CD4-positive, CD25-positive, alpha-beta regulatory T cell (primary cell): ENCODE results near the gene SMIM45.
A peak's percentile ranks its signal among the peaks of the same experiment; 100 is the strongest.

ENCODE experiments used
- ATAC-seq, 2 donors: fragments of 150-1000 bp; cut with Tn5 transposase; one replicate each; pipeline ENCODE4 v1.10.0; 2021; ENCODE audit warnings: low read depth in 2 of 2, moderate number of reproducible peaks in 2 of 2, moderate library complexity in 1 of 2
- DNase-seq, 3 donors: peaks; one replicate each; pipeline versions ENCODE4 v3.0.0 to v3.0.0-alpha.2; 2012 to 2022; ENCODE audit warnings: mixed read lengths in 1 of 3
- H3K27ac ChIP-seq: one replicate; pipeline ENCODE4 v1.7.0; 2013; ENCODE audit warnings: mild to moderate bottlenecking, low read length; ENCODE audit not compliant: insufficient read depth, poor library complexity, severe bottlenecking
- H3K27me3 ChIP-seq: one replicate; pipeline ENCODE4 v1.7.0; 2013; ENCODE audit warnings: low read length; ENCODE audit not compliant: control insufficient read depth, insufficient read depth
- H3K36me3 ChIP-seq: one replicate; pipeline ENCODE4 v1.7.0; 2013; ENCODE audit warnings: mild to moderate bottlenecking, low read length, moderate library complexity; ENCODE audit not compliant: control insufficient read depth, insufficient read depth
- H3K4me1 ChIP-seq: 2 replicates; pipeline ENCODE4 v1.7.0; 2013; ENCODE audit warnings: mild to moderate bottlenecking, low read length; ENCODE audit not compliant: insufficient read depth, control insufficient read depth, poor library complexity, severe bottlenecking
- H3K4me3 ChIP-seq: one replicate; pipeline ENCODE4 v1.7.0; 2013; ENCODE audit warnings: low read depth, mild to moderate bottlenecking, low read length, moderate library complexity
- H3K9me3 ChIP-seq, 2 experiments: 1 replicate in 1 of 2; 2 replicates in 1 of 2; pipeline ENCODE4 v1.7.0; 2013; ENCODE audit warnings: low read length in 2 of 2, mild to moderate bottlenecking in 1 of 2, moderate library complexity in 1 of 2; ENCODE audit not compliant: control insufficient read depth in 2 of 2
- H3K27ac Mint-ChIP-seq, 3 donors: one replicate each; pipeline ENCODE4 v1.8.0; 2020 to 2022; ENCODE audit warnings: mild to moderate bottlenecking in 3 of 3, mixed read lengths in 3 of 3, moderate library complexity in 2 of 3
- H3K27me3 Mint-ChIP-seq: one replicate; pipeline ENCODE4 v1.8.0; 2022; ENCODE audit warnings: mild to moderate bottlenecking, mixed read lengths
- H3K36me3 Mint-ChIP-seq: one replicate; pipeline ENCODE4 v1.8.0; 2020; ENCODE audit warnings: mixed read lengths
- H3K4me1 Mint-ChIP-seq, 4 donors: one replicate each; pipeline ENCODE4 v1.8.0; 2020 to 2022; ENCODE audit warnings: mixed read lengths in 4 of 4, mild to moderate bottlenecking in 1 of 4
- H3K4me3 Mint-ChIP-seq, 4 donors: one replicate each; pipeline ENCODE4 v1.8.0; 2020 to 2022; ENCODE audit warnings: mild to moderate bottlenecking in 4 of 4, mixed read lengths in 4 of 4, moderate library complexity in 3 of 4
- H3K9me3 Mint-ChIP-seq, 7 donors: one replicate each; pipeline ENCODE4 v1.8.0; 2020 to 2022; ENCODE audit warnings: mixed read lengths in 7 of 7, mild to moderate bottlenecking in 3 of 7, moderate library complexity in 2 of 7

SMIM45 gene

DNA sequence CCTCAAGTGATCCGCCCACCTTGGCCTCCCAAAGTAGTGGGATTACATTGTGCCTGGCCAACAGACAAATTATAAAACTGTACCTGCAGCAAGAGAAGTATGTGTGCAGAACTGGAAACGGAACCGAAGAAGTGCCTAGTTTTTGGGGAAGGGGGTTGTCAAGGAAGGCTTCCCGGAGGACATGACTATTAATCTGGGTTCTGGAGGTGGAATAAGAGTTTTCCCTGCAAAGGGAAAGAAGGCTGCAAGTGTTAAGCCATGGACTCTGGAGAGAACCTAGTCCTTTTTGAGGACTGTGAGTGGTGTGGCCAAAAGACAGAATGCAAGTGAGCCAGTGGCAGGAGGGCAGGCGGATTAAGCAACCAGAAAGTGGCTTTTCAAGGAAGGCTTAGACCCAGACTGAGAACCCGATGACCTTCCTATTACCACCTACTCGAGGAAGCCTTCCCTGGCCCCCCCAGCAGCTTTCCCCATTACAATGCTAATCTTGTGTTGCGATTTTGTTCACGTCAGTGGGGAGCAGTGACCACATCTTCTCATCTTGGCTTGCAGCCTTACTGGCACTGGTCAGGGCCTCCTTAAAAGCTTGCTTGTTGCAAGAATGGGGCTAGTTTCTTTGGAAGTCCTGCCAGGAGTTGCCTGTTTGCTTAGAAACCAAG lies 11.6 kb downstream of the SMIM45 start:
- ATAC-seq (no peak), DNase-seq (no peak)
- Histone ChIP-seq H3K27ac (no peak overlapping the region), H3K36me3 (no peaks in the 10 kb centered on the region), H3K9me3 (no peaks in the 10 kb centered on the region), H3K4me1 (no peaks in the 10 kb centered on the region), H3K27me3 (no peaks in the 10 kb centered on the region), H3K4me3 (no peak overlapping the region)
- Mint-ChIP-seq H3K27ac (no peak overlapping the region), H3K4me3 (no peak overlapping the region), H3K4me1 (peaks cover 0 to 9% (median 4%) of the 10 kb centered on the region in 4 donors), H3K36me3 (no peaks in the 10 kb centered on the region), H3K9me3 (no peaks in the 10 kb centered on the region), H3K27me3 (peaks cover 21% of the 10 kb centered on the region)

DNA sequence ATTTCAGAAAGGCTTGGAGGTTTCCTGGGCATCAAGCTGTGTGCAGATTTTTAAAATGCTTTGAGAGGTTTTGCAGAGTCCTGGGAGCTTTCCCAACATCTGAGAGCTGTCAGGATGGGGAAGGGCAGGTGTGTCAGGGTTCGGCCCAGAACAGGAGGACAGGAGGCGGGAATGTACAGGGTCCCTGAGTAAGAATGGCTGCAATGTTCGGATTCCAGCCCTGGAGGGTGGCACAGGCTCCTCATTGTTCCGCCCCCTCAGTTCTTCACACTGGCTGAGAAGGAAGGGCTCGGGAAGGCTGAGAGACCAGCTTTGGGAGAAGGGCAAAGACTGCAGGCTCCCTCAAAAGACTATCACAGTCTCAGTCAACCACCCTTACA lies 12.2 kb downstream of the SMIM45 start:
- H3K4me1 ChIP-seq: no peaks in the 10 kb centered on the region

DNA sequence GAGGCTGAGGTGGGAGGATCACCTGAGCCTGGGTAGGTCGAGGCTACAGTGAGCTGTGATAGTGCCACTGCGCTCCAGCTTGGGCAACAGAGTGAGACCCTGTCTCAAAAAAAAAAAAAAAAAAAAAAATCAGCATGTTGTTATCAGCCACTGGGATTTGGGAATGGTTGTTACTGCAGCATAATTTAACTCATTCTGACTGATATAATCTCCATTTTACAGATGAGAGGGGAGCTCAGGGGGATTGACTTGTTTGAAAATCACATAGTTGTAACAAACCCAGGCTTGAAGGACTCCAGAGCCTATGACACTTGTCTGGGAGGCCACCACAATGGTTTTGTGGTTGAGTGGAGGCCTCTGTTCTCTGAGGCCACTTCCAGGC lies 14.3 kb downstream of the SMIM45 start:
- Mint-ChIP-seq H3K4me1 (peaks cover 0 to 9% (median 4%) of the 10 kb centered on the region in 4 donors), H3K27me3 (peaks cover 18% of the 10 kb centered on the region), H3K4me3 (no peak overlapping the region), H3K36me3 (no peaks in the 10 kb centered on the region), H3K27ac (peak overlapping the region in 1 of 3 donors; percentile 1), H3K9me3 (no peaks in the 10 kb centered on the region)
- DNase-seq (no peak), ATAC-seq (no peak)
- Histone ChIP-seq H3K4me3 (no peak overlapping the region), H3K27ac (no peak overlapping the region), H3K36me3 (no peaks in the 10 kb centered on the region), H3K4me1 (no peaks in the 10 kb centered on the region), H3K27me3 (no peaks in the 10 kb centered on the region), H3K9me3 (no peaks in the 10 kb centered on the region)

More for the DNA sequence above, 12.2 kb downstream of the SMIM45 start:
- H3K4me1 Mint-ChIP-seq: peaks cover 0 to 9% (median 4%) of the 10 kb centered on the region in 4 donors
- peaks cover 25% of the 10 kb centered on the region for H3K27me3 Mint-ChIP-seq
- Histone ChIP-seq H3K27me3 (no peaks in the 10 kb centered on the region), H3K9me3 (no peaks in the 10 kb centered on the region), H3K27ac (no peak overlapping the region), H3K36me3 (no peaks in the 10 kb centered on the region), H3K4me3 (no peak overlapping the region)
- H3K27ac Mint-ChIP-seq: no peak overlapping the region
- H3K4me3 Mint-ChIP-seq: no peak overlapping the region
- no peaks in the 10 kb centered on the region for H3K9me3 Mint-ChIP-seq
- H3K36me3 Mint-ChIP-seq: no peaks in the 10 kb centered on the region
- DNase-seq (no peak), ATAC-seq (no peak)

DNA sequence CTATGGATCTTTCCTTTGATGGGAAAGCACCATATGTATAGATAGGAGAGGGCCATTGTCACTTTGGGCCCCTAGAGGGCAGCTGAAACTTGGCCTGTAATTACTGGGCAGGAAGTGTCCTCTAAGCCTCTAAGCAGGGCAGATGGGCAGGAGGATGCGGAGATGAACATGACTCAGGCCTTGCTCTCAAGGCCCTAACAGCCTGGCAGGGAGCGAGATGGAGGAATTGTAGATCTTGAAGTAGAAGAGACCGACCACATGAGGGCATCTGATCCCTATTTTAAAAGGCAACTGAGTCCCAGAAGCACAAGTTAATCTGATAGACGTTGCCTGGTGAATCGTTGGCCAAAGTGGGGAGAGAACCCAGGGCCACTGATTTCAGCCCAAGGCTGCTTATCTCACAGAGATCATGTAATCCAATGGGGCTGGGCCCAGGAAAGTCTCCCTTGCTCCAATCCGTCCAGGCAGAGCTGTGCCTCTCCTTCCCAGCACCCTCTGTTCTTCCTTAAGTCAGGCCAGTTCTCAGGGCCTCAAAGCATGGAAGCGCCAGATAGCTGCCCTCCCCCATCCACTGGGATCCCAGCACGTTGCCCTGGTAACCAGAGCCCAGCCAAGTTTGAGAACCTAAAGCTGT lies 14.8 kb downstream of the SMIM45 start:
- H3K9me3 ChIP-seq: no peaks in the 10 kb centered on the region
- ATAC-seq: peak; percentile 72 to 73
- no peak overlapping the region for H3K4me3 Mint-ChIP-seq
- no peaks in the 10 kb centered on the region for H3K36me3 Mint-ChIP-seq
- H3K27me3 ChIP-seq: no peaks in the 10 kb centered on the region
- no peak overlapping the region for H3K4me3 ChIP-seq
- H3K4me1 ChIP-seq: no peaks in the 10 kb centered on the region
- peak in 2 of 3 donors; percentile 64 to 82 for DNase-seq
- H3K36me3 ChIP-seq: no peaks in the 10 kb centered on the region
- peaks cover 0 to 9% (median 4%) of the 10 kb centered on the region in 4 donors for H3K4me1 Mint-ChIP-seq
- H3K27ac Mint-ChIP-seq: peak overlapping the region in 1 of 3 donors; percentile 1
- peaks cover 18% of the 10 kb centered on the region for H3K27me3 Mint-ChIP-seq
- no peak overlapping the region for H3K27ac ChIP-seq
- no peaks in the 10 kb centered on the region for H3K9me3 Mint-ChIP-seq

DNA sequence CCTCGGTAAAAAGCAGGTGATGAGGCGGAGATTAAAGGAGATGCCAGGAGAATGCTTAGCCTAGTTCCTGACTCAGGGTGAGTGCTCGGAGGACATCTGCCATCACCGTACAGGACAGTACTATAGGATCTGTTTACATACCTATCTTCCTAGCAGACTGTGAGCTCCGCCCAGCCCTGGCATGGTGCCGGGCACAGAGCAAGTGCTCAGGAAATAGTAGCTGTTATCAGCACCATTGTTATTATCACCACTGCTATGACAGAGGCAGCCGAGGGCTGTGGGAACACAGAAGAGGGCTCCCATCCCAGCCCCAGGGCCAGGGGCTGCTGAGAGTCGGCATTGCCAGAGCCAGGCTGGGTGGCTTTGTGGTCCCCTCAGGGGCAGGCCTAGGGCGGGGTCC lies 16.7 kb downstream of the SMIM45 start:
- ATAC-seq (no peak), DNase-seq (no peak)
- Mint-ChIP-seq H3K4me1 (peaks cover 0 to 9% (median 4%) of the 10 kb centered on the region in 4 donors), H3K9me3 (no peaks in the 10 kb centered on the region), H3K4me3 (peak overlapping the region in 2 of 4 donors; percentile 16 to 53), H3K27ac (no peak overlapping the region), H3K27me3 (peaks cover 23% of the 10 kb centered on the region), H3K36me3 (no peaks in the 10 kb centered on the region)
- H3K27ac ChIP-seq: no peak overlapping the region
- H3K4me3 ChIP-seq: no peak overlapping the region
- no peaks in the 10 kb centered on the region for H3K36me3 ChIP-seq
- no peaks in the 10 kb centered on the region for H3K27me3 ChIP-seq
- H3K9me3 ChIP-seq: no peaks in the 10 kb centered on the region
- no peaks in the 10 kb centered on the region for H3K4me1 ChIP-seq

DNA sequence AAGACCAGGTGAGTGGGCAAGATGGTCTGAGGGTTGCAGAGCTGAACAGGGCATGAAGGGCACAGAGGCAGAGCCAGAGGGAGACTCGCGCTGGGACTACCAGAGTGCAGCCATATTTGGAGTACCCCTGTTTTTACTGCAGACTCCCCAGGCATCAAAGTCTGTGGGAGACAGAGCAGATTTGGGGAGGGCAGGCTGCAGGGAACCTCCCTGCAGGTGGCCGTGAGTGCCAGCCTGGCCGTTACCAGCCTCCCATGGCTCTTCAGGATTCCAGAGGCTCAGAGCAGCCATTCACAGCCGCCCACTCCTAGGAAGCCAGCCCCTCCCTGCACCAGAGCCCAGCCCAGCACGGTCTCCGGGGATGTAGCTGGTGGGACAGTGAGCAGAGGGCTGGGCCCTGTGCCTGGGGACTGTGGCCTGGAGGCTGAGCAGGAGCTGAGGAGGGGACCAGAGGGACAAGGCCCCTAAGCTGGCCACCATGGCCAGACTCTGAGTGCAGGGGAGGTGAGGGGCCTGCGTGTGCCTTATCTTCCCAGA lies 17.2 kb downstream of the SMIM45 start, which contains the start of gene SEPTIN3:
TSS of gene SEPTIN3 (plus strand) at position 334 of the 537 bp plus-strand sequence. CDS start 2,050 bp downstream, outside the sequence.
- H3K27me3 ChIP-seq: no peaks in the 10 kb centered on the region
- Mint-ChIP-seq H3K27me3 (peaks cover 23% of the 10 kb centered on the region), H3K27ac (no peak within 1 kb of the TSS), H3K4me1 (peaks cover 0 to 9% (median 4%) of the 10 kb centered on the region in 4 donors), H3K9me3 (no peaks in the 10 kb centered on the region), H3K36me3 (no peaks in the 10 kb centered on the region), H3K4me3 (peak within 1 kb of the TSS in 2 of 4 donors; percentile 16 to 53)
- no peak for ATAC-seq
- H3K9me3 ChIP-seq: no peaks in the 10 kb centered on the region
- no peaks in the 10 kb centered on the region for H3K36me3 ChIP-seq
- no peak within 1 kb of the TSS for H3K27ac ChIP-seq
- no peaks in the 10 kb centered on the region for H3K4me1 ChIP-seq
- DNase-seq: no peak
- H3K4me3 ChIP-seq: no peak within 1 kb of the TSS

DNA sequence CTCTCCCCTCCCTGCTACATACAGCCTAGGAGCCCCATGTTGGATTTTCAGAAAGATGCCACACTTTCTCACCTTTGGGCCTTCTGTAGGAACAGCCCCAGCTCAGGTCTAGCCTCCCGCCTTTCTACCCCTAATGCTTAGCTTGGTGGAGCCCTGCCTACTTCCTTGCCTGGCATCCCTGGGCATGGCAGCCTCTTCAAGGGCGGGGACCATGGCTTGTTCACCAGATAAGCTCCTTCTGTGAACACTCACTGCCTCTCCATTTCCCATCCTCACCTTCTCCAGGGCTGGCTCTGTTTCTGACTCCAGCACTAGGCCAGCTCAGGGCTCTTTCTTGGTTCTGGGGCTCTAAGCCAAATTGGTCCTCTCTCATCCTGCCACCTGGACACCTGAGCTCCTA lies 18.7 kb downstream of the SMIM45 start:
- Histone ChIP-seq H3K9me3 (no peaks in the 10 kb centered on the region), H3K27me3 (peaks cover under 1% of the 10 kb centered on the region), H3K36me3 (no peaks in the 10 kb centered on the region), H3K4me3 (no peak overlapping the region), H3K27ac (no peak overlapping the region), H3K4me1 (no peaks in the 10 kb centered on the region)
- no peak for DNase-seq
- Mint-ChIP-seq H3K9me3 (no peaks in the 10 kb centered on the region), H3K36me3 (no peaks in the 10 kb centered on the region), H3K27ac (peak overlapping the region in 1 of 3 donors; percentile 87), H3K27me3 (peaks cover 35% of the 10 kb centered on the region), H3K4me1 (peaks cover 0 to 10% (median 6%) of the 10 kb centered on the region in 4 donors), H3K4me3 (no peak overlapping the region)
- no peak for ATAC-seq
